HG03064 (cell line): Measurements from ENCODE around the gene ZBTB16.

Source experiments
- ATAC-seq: cut with Tn5 transposase; IDR thresholded peaks from one replicate; pipeline ENCODE4 v1.9.1; 2021; ENCODE audit warnings: low read depth; ENCODE audit not compliant: unreplicated experiment

Gene ZBTB16

GRCh38 chr11:114081641-114082414 is 22.3 kb downstream of the ZBTB16 start:
- no peak for ATAC-seq

GRCh38 chr11:114082415-114082748 is 22.9 kb downstream of the ZBTB16 start:
- no peak for ATAC-seq

- ATAC-seq = no peak
These were observed 23.3 kb downstream of the ZBTB16 start for GRCh38 chr11:114082767-114083181.

GRCh38 chr11:114083391-114084252 is 24.1 kb downstream of the ZBTB16 start:
- no peak for ATAC-seq

GRCh38 chr11:114084414-114084813 is 24.9 kb downstream of the ZBTB16 start:
- no peak for ATAC-seq

- no peak for ATAC-seq
These were observed 26.7 kb downstream of the ZBTB16 start for GRCh38 chr11:114085965-114086793.

GRCh38 chr11:114087025-114087424 is 27.5 kb downstream of the ZBTB16 start:
- ATAC-seq = no peak

GRCh38 chr11:114088216-114088615 is 28.7 kb downstream of the ZBTB16 start:
- no peak for ATAC-seq

- no peak for ATAC-seq
These were observed 29.3 kb downstream of the ZBTB16 start for GRCh38 chr11:114088836-114089235.

- ATAC-seq = no peak
These were observed 30.2 kb downstream of the ZBTB16 start for GRCh38 chr11:114089748-114090147.

GRCh38 chr11:114090225-114090910 is 30.9 kb downstream of the ZBTB16 start:
- no peak for ATAC-seq

- no peak for ATAC-seq
These were observed 31.5 kb downstream of the ZBTB16 start for GRCh38 chr11:114090976-114091375.

- no peak for ATAC-seq
These were observed 32.2 kb downstream of the ZBTB16 start for GRCh38 chr11:114091516-114092397.

GRCh38 chr11:114092478-114092877 is 33.0 kb downstream of the ZBTB16 start:
- no peak for ATAC-seq

- ATAC-seq = no peak
These were observed 33.4 kb downstream of the ZBTB16 start for GRCh38 chr11:114092953-114093352.

- no peak for ATAC-seq
These were observed 35.0 kb downstream of the ZBTB16 start for GRCh38 chr11:114094516-114094915.

- no peak for ATAC-seq
These were observed 36.4 kb downstream of the ZBTB16 start for GRCh38 chr11:114095899-114096298.

- ATAC-seq = no peak
These were observed 38.3 kb downstream of the ZBTB16 start for GRCh38 chr11:114097832-114098231.

- ATAC-seq = no peak
These were observed 39.4 kb downstream of the ZBTB16 start for GRCh38 chr11:114098927-114099326.
